ENCODE results near the gene EGLN3. TPM values are rescaled to one million over a fixed set of nuclear protein-coding genes. Genes with fewer than 3 reads are reported as not detected.

EGLN3 gene
- total and polyA plus RNA-seq, 2 of the 13 experiments (the other 11 are each of a cell fraction or from before 2014, with no cell fraction given): 0.18 to 27.3 TPM

- TF ChIP-seq ZNF318 (CRISPR knock-in tag; IDR thresholded peaks at IDR 0.05) (no peak), HNRNPLL (IDR thresholded peaks at IDR 0.05; ENCODE audit: low read depth, low read length, poor library complexity, severe bottlenecking) (peak; percentile 57), KLF13 (CRISPR knock-in tag; IDR thresholded peaks at IDR 0.05) (no peak), ZBTB4 (CRISPR knock-in tag; IDR thresholded peaks at IDR 0.05; ENCODE audit: borderline replicate concordance) (0 out of 2 replicates have a peak, but pooled peaks have one; percentile 86), ZNF263 (CRISPR knock-in tag; IDR thresholded peaks at IDR 0.05) (no peak), ZXDC (CRISPR knock-in tag; IDR thresholded peaks at IDR 0.05) (peak; percentile 53), ZNF790 (CRISPR knock-in tag; IDR thresholded peaks at IDR 0.05; ENCODE audit: borderline replicate concordance) (peak; percentile 81), TBL1XR1 (IDR thresholded peaks at IDR 0.05; ENCODE audit: borderline replicate concordance, low read length, partially characterized antibody) (no peak), GMEB1 (CRISPR knock-in tag; IDR thresholded peaks at IDR 0.05; ENCODE audit: borderline replicate concordance) (no peak; the same call in 1 of the 2 replicates), ZNF337 (CRISPR knock-in tag; IDR thresholded peaks at IDR 0.05; ENCODE audit: borderline replicate concordance, low read depth) (0 out of 2 replicates have a peak, but pooled peaks have one; percentile 49)
These were observed at the start of gene EGLN3 (continued) for GRCh38 chr14:33950320-33951182.
